BE2C (cell line): ENCODE data around the gene POLRMT. TPM values are rescaled to one million over a fixed set of nuclear protein-coding genes. Genes with fewer than 3 reads are reported as not detected.

Source experiments
- DNase-seq: peaks from one replicate; pipeline ENCODE4 v3.0.0-alpha.2; 2020
- H3K27me3 ChIP-seq: fragments of 250-450 bp; sonication (Bioruptor Pico); 2 replicates; pipeline ENCODE4 v1.5.1; 2020; ENCODE audit warnings: mild to moderate bottlenecking
- H3K36me3 ChIP-seq: fragments of 250-450 bp; sonication (Bioruptor Pico); 2 replicates; pipeline ENCODE4 v1.5.1; 2020; ENCODE audit warnings: mild to moderate bottlenecking
- H3K4me1 ChIP-seq: fragments of 250-450 bp; sonication (Bioruptor Pico); 2 replicates; pipeline ENCODE4 v1.5.1; 2020
- H3K4me3 ChIP-seq: 2 replicates; pipeline ENCODE4 v1.5.1; 2011; ENCODE audit warnings: low read depth, low read length
- H3K9me3 ChIP-seq: fragments of 250-450 bp; sonication (Bioruptor Pico); 2 replicates; pipeline ENCODE4 v1.5.1; 2020
- polyA plus RNA-seq: library from polyadenylated mRNA; unstranded; fragments of >200 nt; gene quantifications from one replicate; pipeline ENCODE4 v1.2.1, GENCODE V29; 2012; ENCODE audit warnings: low read depth, missing spikeins; ENCODE audit not compliant: insufficient read length, insufficient read depth
- TF ChIP-seq, protein P1 (sequence below): IDR thresholded peaks from 2 replicates; pipeline ENCODE4 v1.5.1; 2012; ENCODE audit warnings: mild to moderate bottlenecking, low read depth, low read length

POLRMT gene
- polyA plus RNA-seq: 246 TPM

GRCh38 chr19:633068-633785 is at the start of gene POLRMT:
Gene POLRMT (minus strand): TSS chr19:633537. CDS start chr19:633512, 25 bp downstream.
- H3K27me3 ChIP-seq: no peaks in the 10 kb centered on the region
- peak; percentile 98 for DNase-seq
- peaks cover 2% of the 10 kb centered on the region; the same call in 1 of the 2 replicates for H3K4me1 ChIP-seq

GRCh38 chr19:682678-683320 is 49.5 kb upstream of the POLRMT start:
- no peak for DNase-seq
- Histone ChIP-seq H3K4me3 (no peak overlapping the region), H3K9me3 (no peaks in the 10 kb centered on the region; the same call in 1 of the 2 replicates), H3K4me1 (no peaks in the 10 kb centered on the region), H3K36me3 (no peaks in the 10 kb centered on the region), H3K27me3 (peaks cover 4% of the 10 kb centered on the region; the same call in 1 of the 2 replicates)
- TF ChIP-seq, protein P1, sequence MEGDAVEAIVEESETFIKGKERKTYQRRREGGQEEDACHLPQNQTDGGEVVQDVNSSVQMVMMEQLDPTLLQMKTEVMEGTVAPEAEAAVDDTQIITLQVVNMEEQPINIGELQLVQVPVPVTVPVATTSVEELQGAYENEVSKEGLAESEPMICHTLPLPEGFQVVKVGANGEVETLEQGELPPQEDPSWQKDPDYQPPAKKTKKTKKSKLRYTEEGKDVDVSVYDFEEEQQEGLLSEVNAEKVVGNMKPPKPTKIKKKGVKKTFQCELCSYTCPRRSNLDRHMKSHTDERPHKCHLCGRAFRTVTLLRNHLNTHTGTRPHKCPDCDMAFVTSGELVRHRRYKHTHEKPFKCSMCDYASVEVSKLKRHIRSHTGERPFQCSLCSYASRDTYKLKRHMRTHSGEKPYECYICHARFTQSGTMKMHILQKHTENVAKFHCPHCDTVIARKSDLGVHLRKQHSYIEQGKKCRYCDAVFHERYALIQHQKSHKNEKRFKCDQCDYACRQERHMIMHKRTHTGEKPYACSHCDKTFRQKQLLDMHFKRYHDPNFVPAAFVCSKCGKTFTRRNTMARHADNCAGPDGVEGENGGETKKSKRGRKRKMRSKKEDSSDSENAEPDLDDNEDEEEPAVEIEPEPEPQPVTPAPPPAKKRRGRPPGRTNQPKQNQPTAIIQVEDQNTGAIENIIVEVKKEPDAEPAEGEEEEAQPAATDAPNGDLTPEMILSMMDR: no peak

More at GRCh38 chr19:633068-633785, at the start of gene POLRMT:
- TF ChIP-seq, protein P1: no peak
- peak within 1 kb of the TSS; percentile 92 for H3K4me3 ChIP-seq
- H3K36me3 ChIP-seq: peaks cover 20% of the 10 kb centered on the region
- H3K9me3 ChIP-seq: no peaks in the 10 kb centered on the region

DNA sequence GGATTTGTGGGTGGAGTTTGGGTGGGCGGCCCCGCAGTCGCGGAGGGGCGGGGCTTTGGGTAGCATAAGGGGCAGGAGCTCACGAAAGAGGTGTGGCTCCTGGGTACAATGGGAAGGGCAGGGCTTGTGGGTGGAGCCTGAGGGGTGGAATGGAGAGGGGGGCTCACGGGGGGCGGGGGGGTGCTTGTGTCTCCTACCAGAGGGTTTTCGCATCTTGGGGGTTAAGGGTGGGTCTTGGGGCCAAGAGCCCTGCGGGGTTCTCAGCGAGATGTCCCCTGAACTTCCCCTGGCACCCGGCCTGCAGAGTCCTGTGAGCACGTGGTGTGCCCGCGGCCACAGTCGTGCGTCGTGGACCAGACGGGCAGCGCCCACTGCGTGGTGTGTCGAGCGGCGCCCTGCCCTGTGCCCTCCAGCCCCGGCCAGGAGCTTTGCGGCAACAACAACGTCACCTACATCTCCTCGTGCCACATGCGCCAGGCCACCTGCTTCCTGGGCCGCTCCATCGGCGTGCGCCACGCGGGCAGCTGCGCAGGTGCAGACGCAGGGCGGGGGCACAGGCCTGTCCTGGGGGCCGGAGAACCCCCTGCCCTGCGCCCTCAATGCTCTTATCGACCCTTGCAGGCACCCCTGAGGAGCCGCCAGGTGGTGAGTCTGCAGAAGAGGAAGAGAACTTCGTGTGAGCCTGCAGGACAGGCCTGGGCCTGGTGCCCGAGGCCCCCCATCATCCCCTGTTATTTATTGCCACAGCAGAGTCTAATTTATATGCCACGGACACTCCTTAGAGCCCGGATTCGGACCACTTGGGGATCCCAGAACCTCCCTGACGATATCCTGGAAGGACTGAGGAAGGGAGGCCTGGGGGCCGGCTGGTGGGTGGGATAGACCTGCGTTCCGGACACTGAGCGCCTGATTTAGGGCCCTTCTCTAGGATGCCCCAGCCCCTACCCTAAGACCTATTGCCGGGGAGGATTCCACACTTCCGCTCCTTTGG is 48.0 kb upstream of the POLRMT start:
- peak; percentile 97 for DNase-seq
- TF ChIP-seq, protein P1: no peak
- H3K4me3 ChIP-seq: peak overlapping the region; percentile 69
- no peaks in the 10 kb centered on the region; the same call in 1 of the 2 replicates for H3K9me3 ChIP-seq
- H3K4me1 ChIP-seq: no peaks in the 10 kb centered on the region
- no peaks in the 10 kb centered on the region for H3K36me3 ChIP-seq
- H3K27me3 ChIP-seq: peaks cover 13% of the 10 kb centered on the region

- Histone ChIP-seq H3K4me1 (no peaks in the 10 kb centered on the region), H3K36me3 (no peaks in the 10 kb centered on the region), H3K4me3 (peak overlapping the region; percentile 69), H3K9me3 (no peaks in the 10 kb centered on the region; the same call in 1 of the 2 replicates), H3K27me3 (peaks cover 19% of the 10 kb centered on the region)
- DNase-seq: peak; percentile 100
- TF ChIP-seq, protein P1: peak; percentile 28; the same call in 1 of the 2 replicates
Observed at GRCh38 chr19:680287-681028, 47.1 kb upstream of the POLRMT start.
